IgD-negative memory B cell (primary cell): ENCODE data around the gene RECQL5. TPM values are rescaled to one million over a fixed set of nuclear protein-coding genes. Genes with fewer than 3 reads are reported as not detected.

Experiments
- H3K27ac Mint-ChIP-seq, 3 donors: one replicate each; pipeline ENCODE4 v1.8.0; 2020 to 2022; ENCODE audit warnings: mild to moderate bottlenecking in 3 of 3, mixed read lengths in 3 of 3, moderate library complexity in 1 of 3
- H3K27me3 Mint-ChIP-seq: one replicate; pipeline ENCODE4 v1.8.0; 2021; ENCODE audit warnings: mixed read lengths
- H3K36me3 Mint-ChIP-seq: one replicate; pipeline ENCODE4 v1.8.0; 2020; ENCODE audit warnings: mild to moderate bottlenecking, mixed read lengths
- H3K4me1 Mint-ChIP-seq, 3 donors: one replicate each; pipeline ENCODE4 v1.8.0; 2020 to 2022; ENCODE audit warnings: mixed read lengths in 3 of 3, mild to moderate bottlenecking in 1 of 3
- H3K4me3 Mint-ChIP-seq, 4 donors: one replicate each; pipeline ENCODE4 v1.8.0; 2020 to 2022; ENCODE audit warnings: mild to moderate bottlenecking in 4 of 4, mixed read lengths in 4 of 4, moderate library complexity in 3 of 4
- H3K9me3 Mint-ChIP-seq, 3 donors: one replicate each; pipeline ENCODE4 v1.8.0; 2020 to 2021; ENCODE audit warnings: mixed read lengths in 3 of 3, mild to moderate bottlenecking in 1 of 3
- polyA plus RNA-seq: library from polyadenylated mRNA; unstranded; fragments of 300-500 nt; fragmentation: Illumina TruSeq; gene quantifications from one replicate; pipeline ENCODE4 v1.2.3, GENCODE V29; 2021

The RECQL5 gene
- polyA plus RNA-seq, 1 donor from 2014 or later: 25.3 TPM

DNA sequence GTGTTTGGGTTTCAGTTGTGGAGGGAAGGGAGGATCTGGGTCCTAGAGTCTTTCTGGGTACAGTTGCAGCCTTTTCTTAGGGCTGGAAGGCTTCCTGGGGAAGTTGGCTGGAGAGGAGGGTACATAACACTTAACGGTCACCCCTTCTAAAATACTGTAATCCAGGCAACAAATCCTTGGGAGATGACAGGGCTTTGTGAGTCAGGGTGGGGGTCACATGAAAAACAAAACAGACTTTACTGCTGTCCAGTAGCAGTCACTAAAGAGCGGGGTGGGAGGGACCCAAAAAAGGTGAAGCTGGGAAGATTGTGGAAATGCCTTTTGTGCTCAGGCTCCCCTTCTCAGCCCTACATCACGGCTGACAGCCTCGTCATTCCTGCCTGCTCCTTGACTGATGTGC, 6.5 kb upstream of the RECQL5 start:
- Mint-ChIP-seq H3K4me3 (peak overlapping the region in 1 of 4 donors; percentile 42), H3K4me1 (peaks cover 6 to 17% (median 17%) of the 10 kb centered on the region in 3 donors), H3K27ac (no peak overlapping the region), H3K27me3 (no peaks in the 10 kb centered on the region), H3K36me3 (no peaks in the 10 kb centered on the region), H3K9me3 (no peaks in the 10 kb centered on the region)

DNA sequence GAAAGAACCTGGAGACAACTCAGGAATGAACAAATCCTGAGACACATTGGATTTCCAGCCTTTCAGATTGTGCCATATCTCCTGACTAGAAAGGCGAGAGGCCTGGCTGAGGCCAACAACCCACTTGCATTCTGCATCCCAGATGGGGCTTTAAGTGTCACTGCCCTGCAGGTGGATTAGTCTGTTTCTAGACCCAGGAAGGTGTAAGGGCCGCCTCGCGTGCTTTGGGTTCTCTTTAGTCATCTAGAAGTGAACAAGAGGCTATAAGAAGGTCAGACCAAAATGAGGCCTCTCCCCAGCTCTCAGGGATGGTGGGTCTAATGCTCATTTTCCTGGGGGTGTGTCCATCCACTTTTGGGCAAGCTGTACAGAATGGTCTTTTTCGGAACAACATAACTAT, 5.1 kb upstream of the RECQL5 start:
- Mint-ChIP-seq H3K36me3 (no peaks in the 10 kb centered on the region), H3K27ac (no peak overlapping the region), H3K4me3 (peak overlapping the region in 1 of 4 donors; percentile 57), H3K4me1 (peaks cover 7 to 22% (median 15%) of the 10 kb centered on the region in 3 donors), H3K27me3 (no peaks in the 10 kb centered on the region), H3K9me3 (no peaks in the 10 kb centered on the region)

- Mint-ChIP-seq H3K36me3 (no peaks in the 10 kb centered on the region), H3K27me3 (no peaks in the 10 kb centered on the region), H3K4me1 (peaks cover 8 to 17% (median 13%) of the 10 kb centered on the region in 3 donors), H3K4me3 (peak overlapping the region in 2 of 4 donors; percentile 38 to 57), H3K27ac (peak overlapping the region in 1 of 3 donors; percentile 36), H3K9me3 (no peaks in the 10 kb centered on the region)
Observed at GRCh38 chr17:75670868-75671267, 3.9 kb upstream of the RECQL5 start.

GRCh38 chr17:75668489-75668888, 1.5 kb upstream of the RECQL5 start:
- peaks cover 18 to 23% (median 20%) of the 10 kb centered on the region in 3 donors for H3K4me1 Mint-ChIP-seq
- no peaks in the 10 kb centered on the region for H3K27me3 Mint-ChIP-seq
- H3K4me3 Mint-ChIP-seq: no peak overlapping the region
- H3K36me3 Mint-ChIP-seq: no peaks in the 10 kb centered on the region
- H3K27ac Mint-ChIP-seq: peak overlapping the region in 1 of 3 donors; percentile 20
- no peaks in the 10 kb centered on the region for H3K9me3 Mint-ChIP-seq

DNA sequence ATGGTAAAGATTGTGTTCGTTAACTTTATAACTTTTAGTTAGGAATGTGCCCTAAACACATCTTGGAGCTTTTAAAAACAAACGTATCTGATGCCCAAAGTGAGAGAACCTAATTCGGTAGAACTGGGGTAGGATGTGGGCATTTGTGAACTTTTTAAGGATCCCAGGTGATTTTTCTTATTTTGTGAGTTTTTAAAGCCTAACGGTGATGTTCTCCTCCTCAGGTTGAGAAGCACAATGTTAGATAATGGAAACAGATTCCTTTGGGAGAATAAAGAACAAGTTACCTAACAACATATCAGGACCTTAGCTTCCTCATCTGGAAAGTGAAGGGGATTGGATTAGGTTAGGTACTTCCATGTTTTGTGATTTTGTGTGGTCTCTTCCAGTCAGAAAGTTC, 871 bp upstream of the RECQL5 start:
- Mint-ChIP-seq H3K9me3 (no peaks in the 10 kb centered on the region), H3K4me1 (peaks cover 18 to 23% (median 20%) of the 10 kb centered on the region in 3 donors), H3K4me3 (no peak overlapping the region), H3K36me3 (no peaks in the 10 kb centered on the region), H3K27ac (no peak overlapping the region), H3K27me3 (no peaks in the 10 kb centered on the region)

GRCh38 chr17:75665981-75666380, 973 bp downstream of the RECQL5 start:
- peaks cover 18 to 24% (median 22%) of the 10 kb centered on the region in 3 donors for H3K4me1 Mint-ChIP-seq
- H3K27me3 Mint-ChIP-seq: no peaks in the 10 kb centered on the region
- H3K4me3 Mint-ChIP-seq: peak overlapping the region in 3 of 4 donors; percentile 7 to 74 (median 53)
- H3K27ac Mint-ChIP-seq: peak overlapping the region; percentile 31 to 84 (median 76)
- H3K36me3 Mint-ChIP-seq: no peaks in the 10 kb centered on the region
- no peaks in the 10 kb centered on the region for H3K9me3 Mint-ChIP-seq

DNA sequence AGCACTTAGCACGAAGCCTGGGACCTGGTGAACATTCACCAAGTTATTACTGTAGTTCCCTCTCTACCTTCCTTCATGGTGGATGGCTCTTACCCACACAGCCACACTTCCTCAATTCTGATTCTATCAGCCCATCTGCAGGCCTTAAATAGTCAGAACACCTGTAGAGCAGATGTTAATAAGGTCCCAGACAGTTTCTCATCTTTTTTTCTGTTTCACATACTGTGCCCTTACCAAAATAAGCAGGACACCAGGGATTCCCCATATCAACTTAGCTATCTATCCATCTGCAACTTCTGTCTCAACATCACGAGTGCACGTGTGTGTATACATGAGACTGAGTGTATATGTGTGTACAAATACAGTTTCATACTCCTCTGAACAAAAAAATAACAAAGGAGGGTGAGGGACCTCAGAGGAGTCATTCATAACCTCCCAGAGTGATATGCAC, 2.8 kb downstream of the RECQL5 start:
- peaks cover 11 to 23% (median 17%) of the 10 kb centered on the region in 3 donors for H3K4me1 Mint-ChIP-seq
- H3K4me3 Mint-ChIP-seq: peak overlapping the region; percentile 3 to 66 (median 53)
- no peaks in the 10 kb centered on the region for H3K9me3 Mint-ChIP-seq
- no peaks in the 10 kb centered on the region for H3K36me3 Mint-ChIP-seq
- peak overlapping the region; percentile 60 to 96 (median 88) for H3K27ac Mint-ChIP-seq
- H3K27me3 Mint-ChIP-seq: no peaks in the 10 kb centered on the region

GRCh38 chr17:75662511-75662910, 4.4 kb downstream of the RECQL5 start:
- Mint-ChIP-seq H3K4me3 (no peak overlapping the region), H3K27ac (no peak overlapping the region), H3K27me3 (no peaks in the 10 kb centered on the region), H3K9me3 (no peaks in the 10 kb centered on the region), H3K36me3 (no peaks in the 10 kb centered on the region), H3K4me1 (peaks cover 5 to 18% (median 17%) of the 10 kb centered on the region in 3 donors)

GRCh38 chr17:75661531-75661930, 5.4 kb downstream of the RECQL5 start:
- no peaks in the 10 kb centered on the region for H3K36me3 Mint-ChIP-seq
- H3K4me1 Mint-ChIP-seq: peaks cover 5 to 20% (median 17%) of the 10 kb centered on the region in 3 donors
- no peaks in the 10 kb centered on the region for H3K27me3 Mint-ChIP-seq
- no peak overlapping the region for H3K4me3 Mint-ChIP-seq
- H3K27ac Mint-ChIP-seq: no peak overlapping the region
- H3K9me3 Mint-ChIP-seq: no peaks in the 10 kb centered on the region

DNA sequence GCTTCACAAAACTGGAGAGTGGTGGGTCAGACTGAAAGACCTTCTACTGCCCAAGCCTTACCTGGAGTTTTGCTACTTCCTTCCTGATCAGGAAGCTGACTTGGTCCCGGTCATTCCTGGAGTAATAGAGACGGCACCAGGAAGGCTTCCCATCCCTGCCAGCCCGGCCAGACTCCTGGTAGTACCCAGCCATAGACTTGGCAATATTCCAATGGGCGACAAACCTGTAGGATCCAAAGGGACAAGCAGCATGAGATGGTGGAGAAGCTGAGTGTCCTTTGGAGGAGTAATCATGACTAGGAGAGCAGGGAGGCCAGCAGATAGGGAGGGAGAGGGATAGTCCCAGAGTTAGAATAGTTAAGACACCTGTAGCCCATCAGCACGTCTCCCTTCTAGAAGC, 8.7 kb downstream of the RECQL5 start:
- peaks cover 3 to 6% (median 5%) of the 10 kb centered on the region in 3 donors for H3K4me1 Mint-ChIP-seq
- no peak overlapping the region for H3K27ac Mint-ChIP-seq
- no peaks in the 10 kb centered on the region for H3K27me3 Mint-ChIP-seq
- no peaks in the 10 kb centered on the region for H3K36me3 Mint-ChIP-seq
- H3K9me3 Mint-ChIP-seq: no peaks in the 10 kb centered on the region
- H3K4me3 Mint-ChIP-seq: no peak overlapping the region

DNA sequence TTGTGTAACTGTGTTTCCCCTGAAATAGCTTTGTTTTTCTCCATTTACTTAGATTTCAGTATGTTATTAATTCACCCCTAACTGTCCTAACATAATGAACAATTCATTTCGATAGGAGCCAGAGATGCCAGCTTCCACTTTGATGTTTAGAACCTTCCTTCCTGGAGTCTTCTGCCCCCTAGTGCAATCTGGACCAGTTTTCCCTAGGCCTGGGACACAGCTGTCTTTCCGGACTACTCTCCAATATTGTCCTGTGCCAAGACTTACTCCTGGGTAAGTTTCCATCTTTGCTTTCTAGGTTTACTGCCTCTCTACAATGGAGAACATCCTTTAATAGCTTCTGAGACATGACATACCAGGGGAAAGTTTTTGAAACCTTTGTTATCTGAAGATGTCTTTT, 12.8 kb downstream of the RECQL5 start:
- Mint-ChIP-seq H3K27ac (no peak overlapping the region), H3K4me1 (peaks cover 2 to 5% (median 3%) of the 10 kb centered on the region in 3 donors), H3K36me3 (peaks cover 4% of the 10 kb centered on the region), H3K4me3 (no peak overlapping the region), H3K27me3 (no peaks in the 10 kb centered on the region), H3K9me3 (no peaks in the 10 kb centered on the region)

- Mint-ChIP-seq H3K27me3 (no peaks in the 10 kb centered on the region), H3K27ac (peak overlapping the region in 1 of 3 donors; percentile 29), H3K9me3 (no peaks in the 10 kb centered on the region), H3K36me3 (peaks cover 4% of the 10 kb centered on the region), H3K4me3 (no peak overlapping the region), H3K4me1 (peaks cover 2 to 5% (median 3%) of the 10 kb centered on the region in 3 donors)
Observed at GRCh38 chr17:75652934-75653549, 13.9 kb downstream of the RECQL5 start.

DNA sequence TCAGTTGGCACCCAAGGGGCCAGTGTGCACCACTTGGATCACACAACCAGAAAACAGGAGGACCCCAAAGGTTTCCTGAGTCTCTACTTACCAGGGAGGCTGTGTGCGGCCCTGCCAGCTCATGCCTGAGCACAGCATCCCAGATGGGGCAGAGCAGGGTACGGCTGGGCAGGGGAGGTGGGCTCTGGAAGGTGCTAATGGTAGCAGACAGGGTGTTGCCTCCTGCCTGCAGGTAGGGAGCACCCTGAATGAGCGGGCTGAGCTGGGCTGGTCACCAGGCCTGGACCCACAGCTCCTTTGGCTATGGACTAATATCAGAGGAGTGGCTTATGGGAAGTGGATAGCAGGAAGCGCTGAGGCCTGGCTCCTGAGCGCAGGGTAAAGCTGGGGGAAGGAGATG, 14.6 kb downstream of the RECQL5 start:
- Mint-ChIP-seq H3K36me3 (peaks cover 4% of the 10 kb centered on the region), H3K27ac (peak overlapping the region in 1 of 3 donors; percentile 29), H3K4me3 (no peak overlapping the region)

DNA sequence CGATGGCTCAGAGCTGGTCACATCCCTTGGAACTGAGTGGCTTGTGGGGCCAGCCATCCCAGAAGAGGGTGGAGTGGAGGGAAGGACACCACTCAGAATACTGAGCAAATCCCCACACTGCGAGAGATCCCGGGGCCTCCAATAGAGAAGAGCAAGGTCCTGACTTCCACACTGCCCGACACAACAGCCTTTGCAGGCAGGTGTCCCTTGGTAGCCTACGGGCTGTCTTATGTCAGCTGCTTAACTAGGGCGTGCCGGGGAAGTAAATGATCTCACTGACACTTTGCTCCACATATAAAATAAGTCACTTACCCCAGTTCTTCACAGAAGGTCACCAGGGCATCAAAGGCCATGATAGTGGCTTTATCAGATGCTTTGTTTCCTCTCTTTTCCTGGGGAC, 16.1 kb downstream of the RECQL5 start:
- H3K4me1 Mint-ChIP-seq: peaks cover 0 to 8% (median 5%) of the 10 kb centered on the region in 3 donors
- no peak overlapping the region for H3K4me3 Mint-ChIP-seq
- H3K9me3 Mint-ChIP-seq: no peaks in the 10 kb centered on the region
- H3K27me3 Mint-ChIP-seq: no peaks in the 10 kb centered on the region
- H3K27ac Mint-ChIP-seq: no peak overlapping the region
- H3K36me3 Mint-ChIP-seq: peaks cover 4% of the 10 kb centered on the region

More for the DNA sequence above, 14.6 kb downstream of the RECQL5 start:
- Mint-ChIP-seq H3K4me1 (peaks cover 1 to 5% (median 3%) of the 10 kb centered on the region in 3 donors), H3K27me3 (no peaks in the 10 kb centered on the region), H3K9me3 (no peaks in the 10 kb centered on the region)

DNA sequence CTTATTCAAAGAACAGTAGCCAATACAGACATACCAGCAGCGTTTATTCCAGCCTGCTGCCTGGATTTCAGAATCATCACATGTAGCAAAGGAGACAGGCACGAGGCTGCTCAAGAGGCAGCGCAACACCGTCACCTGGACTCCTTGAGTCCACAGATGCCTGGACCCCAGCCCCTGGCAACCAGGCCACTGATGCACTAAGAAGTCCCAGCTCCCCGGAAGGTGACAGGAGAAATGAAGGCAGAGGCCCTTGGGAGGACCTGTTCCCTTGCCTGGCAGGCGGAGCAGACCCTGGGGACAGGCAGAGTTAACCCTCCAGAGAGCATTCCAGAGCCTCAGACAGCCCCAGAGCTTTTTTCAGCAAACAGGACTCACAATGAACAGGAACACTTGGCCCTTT, 17.3 kb downstream of the RECQL5 start:
- peaks cover 0 to 8% (median 5%) of the 10 kb centered on the region in 3 donors for H3K4me1 Mint-ChIP-seq

GRCh38 chr17:75647921-75648320, 19.0 kb downstream of the RECQL5 start:
- Mint-ChIP-seq H3K4me3 (no peak overlapping the region), H3K27me3 (no peaks in the 10 kb centered on the region), H3K9me3 (no peaks in the 10 kb centered on the region), H3K4me1 (peaks cover 0 to 4% (median 2%) of the 10 kb centered on the region in 3 donors), H3K27ac (no peak overlapping the region), H3K36me3 (peaks cover 4% of the 10 kb centered on the region)

More for the DNA sequence above, 17.3 kb downstream of the RECQL5 start:
- Mint-ChIP-seq H3K36me3 (peaks cover 4% of the 10 kb centered on the region), H3K9me3 (no peaks in the 10 kb centered on the region), H3K4me3 (no peak overlapping the region), H3K27me3 (no peaks in the 10 kb centered on the region), H3K27ac (peak overlapping the region in 1 of 3 donors; percentile 5)
